Stimulated activated CD8-positive, alpha-beta memory T cell treated with anti-CD3 and anti-CD28 coated beads, Interleukin-12 subunit alpha, Interleukin-12 subunit beta, amount 100 ng/mL, for 1 hour (primary cell): ENCODE results near the gene MPZL1.
A peak's percentile ranks its signal among the peaks of the same experiment; 100 is the strongest.

Experiments used
- DNase-seq: peaks from one replicate; pipeline ENCODE4 v3.0.0-alpha.2; 2020; ENCODE audit warnings: low read depth

Gene MPZL1

DNA sequence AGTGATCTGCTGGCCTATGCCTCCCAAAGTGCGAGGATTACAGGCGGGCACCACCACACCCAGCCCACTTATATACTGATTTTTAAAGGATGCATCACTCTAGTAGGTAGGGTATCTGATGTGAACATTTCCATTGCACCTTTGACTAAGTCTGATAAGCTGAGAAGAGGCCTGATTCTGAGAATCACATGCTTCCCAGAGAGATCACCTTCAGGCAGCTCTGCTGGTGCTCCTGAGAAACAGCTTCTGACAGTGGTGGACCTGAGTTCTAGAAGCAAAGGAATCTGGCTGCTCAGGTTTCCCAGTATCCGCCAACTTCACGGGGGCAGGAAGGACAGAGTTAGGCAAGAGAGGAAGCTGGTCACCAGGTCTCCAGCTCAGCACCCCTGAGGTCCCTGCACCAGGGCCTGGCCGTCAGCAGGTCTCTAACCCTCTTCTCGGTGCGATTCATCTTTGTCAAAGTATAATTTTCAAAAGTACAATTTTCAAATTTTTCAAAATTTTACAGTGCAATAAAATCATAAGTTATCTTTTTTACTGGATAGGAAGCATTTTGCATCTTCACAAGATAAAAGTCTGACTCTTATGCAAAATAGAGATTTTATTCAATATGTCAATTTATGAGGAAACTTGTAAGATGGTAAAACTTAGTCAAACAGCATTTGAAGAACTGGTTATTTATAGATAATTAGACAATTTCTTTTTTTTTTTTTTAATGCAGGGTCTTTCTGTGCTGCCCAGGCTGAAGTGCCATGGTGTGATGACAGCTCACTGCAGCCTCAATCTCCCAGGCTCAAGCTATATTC, 25.8 kb upstream of the MPZL1 start:
- no peak for DNase-seq

DNA sequence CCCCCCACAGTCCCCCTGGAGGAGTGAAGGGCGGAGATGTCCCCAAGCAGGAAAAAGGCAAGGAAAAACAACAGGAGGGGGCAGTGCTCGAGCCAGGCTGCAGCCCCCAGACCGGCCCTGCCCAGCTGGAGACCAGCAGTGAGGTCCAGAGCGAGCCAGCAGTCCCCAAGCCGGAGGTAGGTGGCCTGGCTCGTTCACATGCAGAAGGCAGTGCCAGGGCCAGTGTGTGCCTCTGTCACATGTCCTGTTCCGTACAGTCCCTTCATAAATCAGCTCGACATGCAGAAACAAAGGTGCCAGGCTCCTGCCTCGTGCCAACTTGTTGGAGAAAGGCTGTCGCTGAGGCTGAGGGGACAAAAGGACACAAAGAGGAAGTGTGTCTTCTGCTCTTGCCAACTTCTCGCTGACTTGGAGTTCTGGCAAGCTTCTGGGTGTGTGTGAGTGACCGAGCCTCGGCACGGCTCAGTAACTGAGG, 24.1 kb upstream of the MPZL1 start:
- DNase-seq, result no peak

DNA sequence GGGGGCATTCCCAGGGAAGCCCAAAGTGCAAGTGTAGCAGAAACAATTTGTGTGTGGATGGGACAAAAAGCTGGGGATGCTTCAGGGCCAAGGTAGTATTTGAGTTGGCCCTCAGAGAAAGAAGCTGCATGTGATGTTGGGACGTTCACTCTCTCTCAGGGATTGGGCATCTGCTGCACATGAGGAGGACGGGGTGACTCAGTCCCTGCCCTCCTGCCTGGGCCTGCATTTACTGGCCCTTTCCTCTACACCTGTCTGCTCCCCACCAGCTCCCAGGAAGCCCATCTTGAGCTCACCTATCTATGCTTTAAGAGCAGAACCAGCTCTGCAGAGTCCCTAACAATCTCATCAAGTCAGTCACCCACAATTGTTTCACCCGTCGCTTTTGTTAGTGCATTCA, 23.5 kb upstream of the MPZL1 start:
- DNase-seq, result no peak

DNA sequence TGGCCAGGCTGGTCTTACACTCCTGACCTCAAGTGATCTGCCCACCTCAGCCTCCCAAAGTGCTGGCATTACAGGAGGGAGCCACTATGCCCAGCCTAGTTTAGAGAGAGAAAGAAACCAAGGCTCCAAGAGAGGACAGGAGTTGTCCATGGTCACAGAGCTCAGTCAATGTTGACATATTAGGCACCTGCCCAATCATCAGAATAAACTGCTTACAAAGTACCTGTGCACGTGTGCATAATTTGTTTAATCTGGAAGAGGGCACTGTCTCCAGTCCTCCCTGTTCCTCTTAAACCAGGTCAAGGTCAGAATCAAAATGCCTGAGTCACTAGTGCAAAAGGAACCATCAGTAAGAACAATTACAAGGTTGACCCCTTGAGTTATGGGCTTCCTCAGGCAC, 20.3 kb upstream of the MPZL1 start:
- no peak for DNase-seq

DNA sequence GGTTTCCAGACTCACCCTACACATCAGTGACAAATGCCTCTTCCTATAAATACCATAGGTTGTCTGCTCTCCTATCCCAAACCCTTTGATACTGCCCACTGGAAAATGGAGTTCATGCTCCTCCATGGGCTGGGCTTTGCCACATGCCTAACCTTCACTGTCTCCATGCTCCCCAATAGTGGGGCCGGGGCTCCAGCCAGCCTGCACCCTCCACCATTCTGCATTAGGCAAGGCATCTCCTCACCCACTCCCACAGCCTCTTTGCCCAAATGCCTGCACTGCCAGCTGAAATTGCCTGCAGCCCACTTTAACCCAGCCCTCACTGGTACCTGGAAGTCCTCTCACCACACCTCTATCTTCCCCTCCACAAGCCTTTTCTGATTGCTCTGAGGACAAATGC, 18.2 kb upstream of the MPZL1 start:
- DNase-seq, result no peak

DNA sequence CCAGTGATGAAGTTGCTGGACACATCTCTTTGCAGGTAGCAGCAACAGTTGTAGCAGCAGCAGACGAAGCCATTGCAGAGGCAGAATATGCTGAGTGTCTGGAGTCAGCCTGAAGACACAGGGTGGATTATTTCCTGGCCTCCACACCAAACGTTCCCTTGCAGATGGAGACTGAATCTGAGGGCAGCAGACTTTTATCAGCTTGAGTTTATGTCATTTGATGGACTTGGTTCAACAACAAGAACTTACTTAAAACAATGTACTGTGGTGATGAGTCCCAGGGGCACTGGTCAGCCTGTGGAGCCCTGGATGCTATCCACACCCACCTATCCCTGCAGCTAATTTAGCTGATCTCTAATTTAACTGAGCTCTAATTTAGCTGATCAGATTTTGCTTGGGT, 17.1 kb upstream of the MPZL1 start:
- no peak for DNase-seq

DNA sequence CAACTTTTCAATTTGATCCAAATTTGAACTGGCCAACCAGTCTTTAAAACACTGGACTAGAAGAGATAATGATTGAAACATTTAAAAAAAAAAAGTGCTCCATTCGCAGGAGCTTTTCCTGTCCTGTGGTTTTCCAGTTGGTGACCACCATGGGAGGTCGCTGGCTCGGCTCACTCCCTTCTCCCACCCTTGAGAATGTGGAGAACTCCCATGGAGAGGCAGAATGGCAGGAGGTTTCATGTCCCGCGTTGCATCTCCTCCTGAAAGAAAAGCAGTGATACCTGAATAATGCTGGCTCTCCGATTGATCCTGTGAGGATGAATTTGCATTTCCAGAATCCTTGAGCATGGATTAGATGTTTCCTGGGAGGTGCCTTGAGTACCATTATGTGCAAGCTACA, 16.5 kb upstream of the MPZL1 start:
- no peak for DNase-seq

DNA sequence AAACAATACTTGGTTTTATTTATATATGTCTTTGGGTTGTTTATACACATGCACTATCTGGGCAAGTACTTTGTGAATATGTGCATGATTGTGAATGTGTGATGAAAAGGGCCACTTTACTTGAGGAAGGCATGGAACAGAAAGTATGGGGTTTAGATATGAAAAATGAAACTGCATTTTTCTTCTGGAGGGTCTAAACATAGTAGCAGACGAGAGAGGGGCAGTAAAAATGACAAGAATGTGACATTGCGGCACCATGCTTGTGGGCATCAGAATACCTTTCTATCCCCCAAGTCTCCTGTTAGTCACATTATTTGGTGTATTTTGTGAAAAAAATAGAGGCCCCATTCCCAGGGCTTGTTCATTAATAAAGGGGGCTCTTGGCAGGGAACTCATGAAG, 15.4 kb upstream of the MPZL1 start:
- DNase-seq, result no peak

DNA sequence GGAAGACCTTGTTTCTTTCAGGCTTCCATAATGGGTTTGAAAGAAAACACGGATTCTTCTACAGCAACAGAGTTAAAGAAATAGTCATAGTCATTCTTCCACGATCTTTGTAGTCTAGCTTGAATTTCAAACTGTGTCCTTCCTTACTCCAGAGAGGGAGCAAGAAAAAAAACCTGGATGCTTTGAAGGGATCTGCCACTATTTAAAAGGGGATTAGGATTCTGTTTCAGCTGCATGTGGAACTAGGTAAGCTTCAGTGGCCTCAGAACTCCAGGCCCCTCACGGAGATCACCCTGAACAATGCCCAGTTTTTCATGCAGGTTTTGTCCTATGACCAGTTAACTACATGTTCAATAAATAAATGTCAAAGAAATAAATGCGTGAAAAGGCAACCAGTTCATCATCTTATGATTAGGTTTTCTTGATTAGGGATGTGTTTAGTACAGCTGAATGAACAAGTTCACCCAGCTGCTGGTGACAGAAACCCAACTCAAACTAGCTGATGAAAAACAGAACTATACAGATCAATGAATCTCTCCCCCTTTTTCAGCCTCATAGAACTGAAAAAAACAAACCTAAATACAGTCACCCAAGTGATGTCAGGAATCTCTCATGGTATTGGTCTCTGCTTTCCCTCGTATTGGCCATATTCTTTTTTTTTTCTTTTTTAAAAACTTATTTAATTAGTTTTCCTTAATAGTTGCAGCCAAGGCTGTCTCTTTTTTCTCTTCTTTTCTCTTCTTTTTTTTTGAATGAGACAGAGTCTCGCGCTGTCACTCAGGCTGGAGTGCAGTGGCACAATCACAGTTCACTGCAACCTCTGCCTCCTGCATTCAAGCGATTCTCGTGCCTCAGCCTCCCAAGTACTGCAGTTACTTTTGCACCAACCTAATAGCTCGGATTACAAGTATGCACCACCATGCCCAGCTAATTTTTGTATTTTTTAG, 14.6 kb upstream of the MPZL1 start:
- DNase-seq, result no peak

DNA sequence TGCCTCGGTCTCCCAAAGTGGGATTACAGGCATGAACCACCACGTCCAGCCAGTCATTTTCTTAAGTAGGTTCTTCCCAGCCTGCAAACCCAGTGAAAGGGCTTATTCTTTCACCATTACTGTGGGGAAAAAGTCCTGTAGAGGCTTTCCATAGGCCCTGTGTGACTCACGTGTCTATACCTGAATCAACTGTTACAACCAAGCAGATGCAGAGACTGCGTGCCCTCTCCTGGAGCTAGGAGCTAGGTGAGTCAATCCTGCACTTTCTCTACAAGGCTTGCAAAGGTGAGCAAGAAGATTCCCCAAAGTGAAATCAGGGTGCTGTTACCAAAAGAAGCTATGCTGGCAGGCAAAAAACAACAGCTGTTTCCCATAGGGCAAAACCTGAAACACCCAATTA, 13.8 kb upstream of the MPZL1 start:
- DNase-seq, result no peak

DNA sequence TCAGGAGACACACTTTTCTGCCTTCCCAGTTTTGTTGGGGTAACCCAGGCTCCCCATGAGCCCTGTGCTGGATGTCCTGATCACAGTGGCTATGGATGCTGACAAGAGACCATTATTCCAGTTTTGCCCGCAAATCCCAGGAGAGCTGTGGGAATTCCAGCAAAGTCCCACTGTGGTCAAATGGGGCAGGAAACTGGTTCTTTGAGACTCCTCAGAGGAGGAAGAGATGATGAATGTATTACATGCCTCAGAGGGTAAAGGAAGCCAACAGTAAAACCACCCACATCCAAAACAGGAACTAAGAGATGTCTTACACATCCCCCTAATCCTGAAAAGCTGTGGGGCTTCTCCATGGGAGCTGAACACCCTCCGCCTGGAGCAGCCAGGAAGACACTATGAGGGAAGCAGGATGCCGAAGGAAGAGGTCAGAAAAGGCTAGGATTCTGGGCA, 12.8 kb upstream of the MPZL1 start:
- no peak for DNase-seq

DNA sequence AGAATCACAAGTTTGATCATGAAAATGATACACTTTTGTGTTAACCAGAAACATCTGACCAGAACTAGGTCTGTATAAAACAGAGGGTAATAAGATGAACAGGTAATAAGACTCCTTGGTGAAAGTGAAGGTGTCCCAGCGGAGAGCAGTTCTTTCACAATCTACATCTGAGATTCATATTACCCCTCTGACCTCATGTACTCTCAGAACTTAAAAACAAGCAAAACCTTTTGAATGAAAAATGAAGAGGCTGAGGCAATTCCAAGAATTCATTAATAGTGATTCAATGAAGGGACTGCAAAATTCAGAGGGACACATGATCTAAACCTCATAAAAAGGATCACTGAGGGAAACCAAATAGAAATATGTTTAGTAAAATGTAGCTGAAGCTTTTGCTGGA, 10.9 kb upstream of the MPZL1 start:
- DNase-seq, result no peak

DNA sequence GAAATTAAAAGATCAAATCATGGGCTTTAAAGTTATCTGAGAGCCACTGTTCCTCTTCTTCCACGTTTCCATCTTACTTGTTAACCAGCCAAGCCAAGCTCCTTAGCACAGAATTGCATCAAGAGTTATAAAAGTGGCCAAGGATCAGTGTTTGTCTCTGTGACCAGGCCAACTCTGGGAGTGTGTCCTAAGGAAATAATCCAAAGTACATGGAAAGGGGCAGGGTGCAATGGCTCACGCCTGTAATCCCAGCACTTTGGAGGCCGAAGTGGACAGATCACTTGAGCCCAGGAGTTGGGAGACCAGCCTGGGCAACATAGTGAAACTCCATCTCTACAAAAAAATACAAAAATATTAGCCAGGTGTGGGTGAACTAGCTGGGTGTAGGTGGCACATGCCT, 10.0 kb upstream of the MPZL1 start:
- no peak for DNase-seq

DNA sequence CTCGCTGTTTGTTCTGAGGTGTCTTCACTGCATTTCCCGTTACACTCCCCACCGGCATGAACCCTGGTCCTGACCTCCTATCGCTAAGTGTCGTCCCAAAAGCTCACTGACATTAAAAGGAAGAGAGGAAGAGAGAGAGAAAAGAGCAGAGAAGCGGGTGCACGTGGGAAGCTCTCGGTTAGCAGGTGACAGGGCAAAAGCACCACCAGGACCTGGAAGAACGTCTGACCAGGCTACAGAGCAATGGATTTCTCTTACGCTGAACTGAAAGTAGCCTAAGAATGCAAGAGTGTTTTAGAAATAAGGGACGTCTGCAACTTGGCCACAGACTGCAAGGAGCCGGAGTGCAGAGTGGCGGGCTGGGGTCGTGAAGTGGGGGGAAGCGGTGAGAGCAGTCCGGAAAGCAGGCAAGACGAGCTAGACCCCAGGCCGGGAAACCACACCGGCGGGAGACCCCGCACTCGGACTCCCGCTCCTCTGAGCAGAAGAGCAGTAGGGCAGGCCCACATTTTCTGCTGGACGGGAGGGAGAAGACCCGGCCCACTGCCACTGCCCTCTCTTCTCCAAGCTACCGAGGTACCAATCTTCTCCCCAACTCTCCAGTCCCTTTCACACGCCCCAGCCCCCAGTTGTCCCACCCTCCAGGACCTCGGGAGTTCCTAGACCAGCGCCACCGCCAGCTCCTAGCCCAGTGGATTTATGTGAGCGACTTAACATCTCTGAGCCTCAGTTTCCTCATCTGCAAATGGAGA, 8.3 kb upstream of the MPZL1 start:
- peak; percentile 4 for DNase-seq

DNA sequence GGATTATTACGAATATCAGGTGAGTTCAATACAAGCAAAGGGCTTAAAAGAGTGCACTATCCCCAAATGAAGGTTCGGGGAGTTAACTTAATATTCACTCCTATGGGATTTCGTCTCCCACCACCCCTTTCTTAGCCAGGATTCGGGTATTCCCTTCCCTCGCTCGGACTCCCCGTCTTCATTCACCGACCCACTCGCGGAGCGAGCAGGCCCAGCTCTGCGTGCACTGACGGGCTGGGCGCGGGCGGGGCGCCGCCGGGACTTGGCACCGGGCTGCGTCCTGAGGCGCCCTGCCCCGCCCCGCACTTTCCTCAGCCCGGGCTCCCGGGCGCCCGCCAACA, 7.7 kb upstream of the MPZL1 start:
- peak; percentile 59 for DNase-seq

DNA sequence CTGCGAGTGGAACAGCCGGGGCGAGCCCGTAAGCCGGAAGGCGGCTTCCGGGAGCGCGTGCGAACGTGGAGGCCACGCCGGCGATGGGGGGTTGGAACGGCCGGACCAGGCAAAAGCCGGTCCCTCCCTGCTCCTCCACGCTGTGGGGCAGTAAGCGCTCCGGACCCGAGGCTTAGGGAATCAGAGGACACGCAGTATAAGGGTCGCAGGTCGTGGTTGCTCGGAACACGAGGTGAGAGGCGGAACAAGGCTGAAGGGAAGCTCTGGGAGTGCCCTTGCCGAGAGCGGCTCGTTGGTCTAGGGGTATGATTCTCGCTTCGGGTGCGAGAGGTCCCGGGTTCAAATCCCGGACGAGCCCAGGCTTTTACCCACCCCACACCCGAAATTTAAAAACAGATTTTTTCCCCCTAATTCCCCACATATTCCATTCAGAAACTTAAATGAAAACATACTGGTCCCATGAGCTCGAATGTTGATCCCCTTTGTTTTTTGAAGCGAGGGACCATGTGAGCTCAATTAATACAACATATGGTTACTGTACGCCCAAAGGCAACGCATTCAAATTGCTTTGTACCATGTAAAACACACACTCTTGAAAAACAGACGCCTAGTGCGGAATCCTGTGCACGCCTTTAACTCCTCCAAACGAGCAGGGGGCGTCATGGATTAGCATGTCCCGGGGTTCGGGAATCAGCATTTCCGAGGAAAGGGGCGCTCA, 7.2 kb upstream of the MPZL1 start:
- DNase-seq, result peak; percentile 88

DNA sequence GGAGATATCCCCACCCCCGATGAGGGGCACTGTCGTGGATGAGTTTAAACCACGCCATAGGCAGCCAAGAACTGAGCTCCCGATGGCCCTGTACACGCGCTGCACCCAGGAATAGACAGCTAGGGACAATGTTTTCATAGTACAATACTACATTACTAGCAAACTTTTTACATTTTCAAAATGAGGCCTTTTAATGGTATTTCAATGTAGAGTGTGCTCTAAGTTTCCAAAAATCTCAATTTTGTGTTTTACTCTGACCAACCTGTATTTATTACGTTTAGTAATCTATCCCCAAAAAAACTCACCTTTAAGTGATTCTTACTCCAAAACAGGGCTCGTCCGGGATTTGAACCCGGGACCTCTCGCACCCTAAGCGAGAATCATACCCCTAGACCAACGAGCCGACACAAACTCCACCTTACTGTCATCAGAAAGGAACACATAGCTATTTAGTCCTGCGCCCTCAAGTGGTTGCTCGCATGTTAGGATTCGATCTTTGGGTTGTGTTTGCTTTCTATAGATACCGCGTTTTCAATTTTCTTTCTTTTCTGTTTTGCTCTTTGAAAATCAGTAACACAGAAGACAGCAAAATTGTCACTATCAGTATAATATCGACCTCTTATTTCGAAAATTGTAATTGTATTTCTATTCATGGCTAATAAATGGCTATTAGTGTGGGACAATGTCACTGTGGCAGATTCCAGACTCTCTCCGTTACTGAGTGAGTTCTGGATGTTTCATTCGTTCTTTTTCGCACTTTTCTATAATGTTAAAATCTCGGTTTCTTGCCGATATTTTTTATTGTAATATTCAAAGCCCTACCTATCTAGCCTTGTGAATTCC, 6.4 kb upstream of the MPZL1 start:
- peak; percentile 78 for DNase-seq

DNA sequence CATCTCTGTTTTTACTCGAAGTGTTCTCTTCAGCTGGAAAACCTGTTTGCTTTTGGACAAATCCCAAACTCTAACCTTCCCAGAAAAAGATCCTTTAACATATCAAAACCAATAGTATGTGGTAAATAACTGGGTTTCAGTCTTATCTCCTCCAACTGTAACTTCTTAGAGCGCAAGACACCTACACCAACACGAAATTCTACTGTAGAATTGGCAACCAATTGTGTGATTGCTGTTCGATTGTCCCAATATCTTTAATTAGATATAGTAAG, 5.8 kb upstream of the MPZL1 start:
- no peak for DNase-seq

DNA sequence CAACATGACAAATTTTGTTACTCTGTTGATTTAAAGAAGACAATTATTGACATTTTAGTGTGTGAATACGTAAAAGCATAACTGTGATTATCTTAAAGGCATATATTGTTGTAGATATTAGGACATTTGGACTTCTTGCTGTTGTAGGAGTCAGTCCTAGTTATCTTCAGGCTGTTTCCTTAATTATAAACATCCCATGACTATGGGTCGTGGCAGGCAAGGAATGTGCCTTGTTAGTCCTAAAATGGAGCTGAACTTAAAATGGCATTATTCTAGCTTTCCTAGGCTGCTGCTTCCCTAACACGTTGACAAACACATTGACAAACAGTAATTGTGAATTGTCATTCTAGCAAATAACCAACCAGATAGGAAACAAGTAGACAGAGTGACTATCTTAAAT, 4.4 kb upstream of the MPZL1 start:
- DNase-seq, result no peak

DNA sequence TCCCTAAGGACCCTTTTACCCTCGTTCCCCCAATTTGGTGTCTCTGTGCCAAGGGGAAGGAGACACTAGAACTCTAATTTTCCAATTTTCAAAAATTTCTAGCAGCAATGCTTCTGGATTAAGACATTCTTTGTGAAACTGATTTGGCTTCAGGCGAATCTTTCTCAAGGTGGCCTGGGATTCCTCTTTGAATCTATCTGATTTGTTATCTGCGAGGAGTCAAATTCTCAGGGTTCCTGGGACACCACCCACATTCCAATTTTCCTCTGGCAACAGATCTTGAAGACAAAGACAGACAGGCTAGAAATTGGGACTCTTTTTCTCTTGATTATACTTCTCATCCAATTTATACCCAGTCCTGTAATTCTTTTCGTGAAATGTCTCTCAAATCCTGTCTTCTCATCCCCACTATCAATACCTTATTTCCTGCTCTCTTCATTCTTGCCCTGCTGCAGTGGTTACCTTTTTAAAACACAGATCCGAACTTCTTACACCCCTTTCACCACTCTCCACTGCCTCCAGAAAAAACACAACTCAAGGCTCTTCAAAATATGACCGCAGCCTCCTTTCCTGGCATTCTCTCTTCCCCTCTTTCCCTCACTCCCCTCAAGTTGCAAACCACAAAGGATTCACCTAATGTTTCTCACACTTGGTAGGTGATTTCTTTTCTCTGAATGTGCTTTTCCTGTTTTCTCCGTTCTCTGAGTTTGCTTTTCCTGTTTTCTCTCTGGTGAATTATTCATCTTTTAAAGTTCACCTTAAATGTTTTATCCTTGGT, 2.7 kb upstream of the MPZL1 start:
- DNase-seq, result no peak
